PC-9 (cell line): ENCODE results near the gene CFAP46. TPM values are rescaled to one million over a fixed set of nuclear protein-coding genes. Genes with fewer than 3 reads are reported as not detected.

Experiments
- BruUV-seq: library from RNA; stranded (reverse); fragments of 400-500 nt; replicated peaks from 2 replicates; lab custom pipeline; 2021; lab: Mats Ljungman, UMichigan
- CTCF ChIA-PET: fragments of 300-600 bp; sonication (Branson Sonifier 250); formaldehyde crosslinking; loops from one replicate; lab custom pipeline; 2022; ENCODE audit warnings: antibody characterized with exemption; lab: Charles Lee
- POLR2A ChIA-PET: fragments of 300-600 bp; sonication (Branson Sonifier 250); formaldehyde crosslinking; loops from one replicate; lab custom pipeline; 2022; ENCODE audit warnings: antibody characterized with exemption; ENCODE audit not compliant: unreplicated experiment; lab: Charles Lee
- DNase-seq, 2 experiments: peaks; one replicate each; pipeline versions ENCODE4 v3.0.0 to v3.0.0-alpha.2; 2015 to 2022; ENCODE audit warnings: mixed read lengths in 1 of 2
- H2AFZ ChIP-seq: fragments of 200-600 bp; sonication (generic); 2 replicates; pipeline ENCODE4 v1.8.1; 2017; ENCODE audit warnings: antibody characterized with exemption
- H3F3A ChIP-seq: fragments of 200-600 bp; sonication (generic); 2 replicates; pipeline ENCODE4 v1.8.1; 2017; ENCODE audit warnings: antibody characterized with exemption, mild to moderate bottlenecking, low read depth; ENCODE audit not compliant: insufficient read depth
- H3K27ac ChIP-seq: fragments of 200-600 bp; sonication (generic); 2 replicates; pipeline ENCODE4 v1.6.1; 2016; ENCODE audit warnings: mixed run types
- H3K27me3 ChIP-seq: fragments of 200-600 bp; sonication (generic); 2 replicates; pipeline ENCODE4 v1.6.1; 2016; ENCODE audit warnings: low read depth, mixed run types; ENCODE audit not compliant: insufficient read depth
- H3K36me3 ChIP-seq: fragments of 200-600 bp; sonication (generic); 2 replicates; pipeline ENCODE4 v1.6.1; 2016; ENCODE audit warnings: low read depth, mixed run types
- H3K4me1 ChIP-seq: fragments of 200-600 bp; sonication (generic); replicated peaks from 2 replicates; pipeline ENCODE4 v1.6.1; 2016; ENCODE audit warnings: mixed run types; ENCODE audit not compliant: insufficient read depth
- H3K4me2 ChIP-seq: fragments of 200-600 bp; sonication (generic); 2 replicates; pipeline ENCODE4 v1.6.1; 2017; ENCODE audit warnings: mixed run types
- H3K4me3 ChIP-seq: fragments of 200-600 bp; sonication (generic); 2 replicates; pipeline ENCODE4 v1.6.1; 2016; ENCODE audit warnings: mixed run types
- H3K79me2 ChIP-seq: fragments of 200-600 bp; sonication (generic); 2 replicates; pipeline ENCODE4 v1.6.1; 2017; ENCODE audit warnings: low read depth, mixed run types
- H3K9me2 ChIP-seq: fragments of 200-600 bp; sonication (generic); 2 replicates; pipeline ENCODE4 v1.8.1; 2017; ENCODE audit warnings: mild to moderate bottlenecking; ENCODE audit not compliant: insufficient read depth
- H3K9me3 ChIP-seq: fragments of 200-600 bp; sonication (generic); 2 replicates; pipeline ENCODE4 v1.8.1; 2016; ENCODE audit warnings: low read depth; ENCODE audit not compliant: insufficient read depth
- H4K20me1 ChIP-seq: fragments of 200-600 bp; sonication (generic); 2 replicates; pipeline ENCODE4 v1.8.1; 2017; ENCODE audit not compliant: insufficient read depth
- CTCF ChIP-seq: fragments of 200-600 bp; sonication (generic); conservative IDR thresholded peaks from 2 replicates; pipeline ENCODE4 v1.6.1; 2017; ENCODE audit warnings: mixed run types, antibody characterized with exemption, mild to moderate bottlenecking, moderate library complexity
- EZH2 ChIP-seq: fragments of 200-600 bp; sonication (generic); IDR thresholded peaks from 2 replicates; pipeline ENCODE4 v1.8.0; 2017; ENCODE audit warnings: antibody characterized with exemption, low read depth
- intact Hi-C: fragments of 100-400 bp; cut with micrococcal nuclease; formaldehyde crosslinking; loops from one replicate; pipeline ENCODE4 v1.10.0; 2022; ENCODE audit not compliant: unreplicated experiment
- total RNA-seq: library from RNA; stranded (reverse); gene quantifications from 2 replicates; pipeline ENCODE4 v1.2.3, GENCODE V29; 2021

CFAP46 gene
- total RNA-seq, 1 experiment from 2014 or later, result not detected

- H3K79me2 ChIP-seq, result no peaks in the 10 kb centered on the region
- CTCF ChIA-PET, result no interaction called here
- H3K9me3 ChIP-seq, result no peaks in the 10 kb centered on the region
- intact Hi-C loops, result no loop called here
- no peaks in the 10 kb centered on the region for H4K20me1 ChIP-seq
- no peaks in the 10 kb centered on the region for H3K36me3 ChIP-seq
- peaks cover 30% of the 10 kb centered on the region for H3K27me3 ChIP-seq
- H3K4me3 ChIP-seq, result no peak overlapping the region
- no peak overlapping the region for H3K27ac ChIP-seq
- no peaks in the 10 kb centered on the region for H3F3A ChIP-seq
- H3K9me2 ChIP-seq, result no peaks in the 10 kb centered on the region
- no peak for DNase-seq
- POLR2A ChIA-PET, result no interaction called here
- no peak overlapping the region for H2AFZ ChIP-seq
- TF ChIP-seq EZH2 (no peak), CTCF (no peak)
- H3K4me1 ChIP-seq, result no peaks in the 10 kb centered on the region
- H3K4me2 ChIP-seq, result no peak overlapping the region
- no TSS peak for BruUV-seq
These were observed 2.1 kb upstream of the CFAP46 start for GRCh38 chr10:132944510-132944909.

GRCh38 chr10:132943791-132944404 lies 1.5 kb upstream of the CFAP46 start:
- no peaks in the 10 kb centered on the region for H3K79me2 ChIP-seq
- no peak for DNase-seq
- no peaks in the 10 kb centered on the region for H3K9me3 ChIP-seq
- POLR2A ChIA-PET, result no interaction called here
- H3K4me3 ChIP-seq, result no peak overlapping the region
- CTCF ChIA-PET, result no interaction called here
- no peaks in the 10 kb centered on the region for H4K20me1 ChIP-seq
- no peaks in the 10 kb centered on the region for H3K36me3 ChIP-seq
- no peak overlapping the region for H3K27ac ChIP-seq
- peaks cover 24% of the 10 kb centered on the region for H3K27me3 ChIP-seq
- intact Hi-C loops, result no loop called here
- TF ChIP-seq CTCF (no peak), EZH2 (no peak)
- no peak overlapping the region for H3K4me2 ChIP-seq
- H2AFZ ChIP-seq, result no peak overlapping the region
- BruUV-seq, result no TSS peak
- H3F3A ChIP-seq, result no peaks in the 10 kb centered on the region
- no peaks in the 10 kb centered on the region for H3K9me2 ChIP-seq
- no peaks in the 10 kb centered on the region for H3K4me1 ChIP-seq

- no peaks in the 10 kb centered on the region for H3K36me3 ChIP-seq
- no peak for DNase-seq
- no peak overlapping the region for H3K27ac ChIP-seq
- no peak overlapping the region for H3K4me3 ChIP-seq
- H3K9me3 ChIP-seq, result no peaks in the 10 kb centered on the region
- no peaks in the 10 kb centered on the region for H3K9me2 ChIP-seq
- no peaks in the 10 kb centered on the region for H3F3A ChIP-seq
- no peak overlapping the region for H2AFZ ChIP-seq
- H3K79me2 ChIP-seq, result no peaks in the 10 kb centered on the region
- H4K20me1 ChIP-seq, result no peaks in the 10 kb centered on the region
- intact Hi-C loops, result no loop called here
- ChIA-PET POLR2A (no interaction called here), CTCF (no interaction called here)
- no peak overlapping the region for H3K4me2 ChIP-seq
- peaks cover 24% of the 10 kb centered on the region for H3K27me3 ChIP-seq
- no peak for TF ChIP-seq EZH2
- no peak for TF ChIP-seq CTCF
- no TSS peak for BruUV-seq
- H3K4me1 ChIP-seq, result no peaks in the 10 kb centered on the region
These were observed 854 bp upstream of the CFAP46 start for GRCh38 chr10:132943058-132943790.
